Bronchial epithelial cell (primary cell): ENCODE measurements around the gene ACAD9. TPM values are rescaled to one million over a fixed set of nuclear protein-coding genes. Genes with fewer than 3 reads are reported as not detected.

ENCODE experiments used
- DNase-seq: peaks from one replicate; pipeline ENCODE4 v3.0.0-alpha.2; 2010; ENCODE audit warnings: low read depth
- FAIRE-seq: peaks from 2 replicates; lab custom pipeline; 2011; peaks lifted over from hg19 to GRCh38; lab: Jason Lieb, UNC
- H3K27me3 ChIP-seq: 2 replicates; pipeline ENCODE4 v1.5.1; 2011; ENCODE audit warnings: low read length; ENCODE audit not compliant: control insufficient read depth, insufficient read depth
- H3K36me3 ChIP-seq: 2 replicates; pipeline ENCODE4 v1.5.1; 2011; ENCODE audit warnings: low read length; ENCODE audit not compliant: control insufficient read depth, insufficient read depth
- H3K4me3 ChIP-seq: 2 replicates; pipeline ENCODE4 v1.5.1; 2011; ENCODE audit warnings: mild to moderate bottlenecking, low read depth, low read length, control low read depth
- total RNA-seq: library from RNA; depleted of rRNA; stranded (reverse); fragments of >200 nt; gene quantifications from 2 replicates; pipeline ENCODE4 v1.2.1, GENCODE V29; 2014
- TF ChIP-seq, protein P1 (sequence below): IDR thresholded peaks from 2 replicates; pipeline ENCODE4 v1.5.1; 2011; ENCODE audit warnings: mild to moderate bottlenecking, moderate library complexity, low read length, control low read depth, inconsistent platforms; ENCODE audit not compliant: insufficient read depth, severe bottlenecking

ACAD9 gene
- total RNA-seq, 1 donor from 2014 or later, result 24.7 TPM

DNA sequence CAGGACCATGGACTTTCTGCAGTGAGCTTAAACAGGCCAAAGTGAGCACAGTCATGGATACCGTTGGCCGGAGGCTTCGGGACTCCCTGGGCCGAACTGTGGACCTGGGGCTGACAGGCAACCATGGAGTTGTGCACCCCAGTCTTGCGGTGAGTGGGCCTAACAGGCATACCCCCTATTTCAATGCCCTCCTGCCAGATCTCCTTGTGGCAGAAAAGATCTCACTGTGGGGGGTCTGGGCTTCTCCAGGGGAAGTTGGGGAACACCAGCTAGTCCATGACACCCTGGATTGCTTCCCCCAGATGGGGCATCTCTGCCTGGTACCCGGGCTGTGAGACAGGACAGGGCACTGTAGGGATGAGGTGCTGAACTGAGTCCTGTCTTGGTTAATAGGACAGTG, 29.5 kb downstream of the ACAD9 start:
- DNase-seq, result no peak
- FAIRE-seq, result no peak
- Histone ChIP-seq H3K36me3 (peaks cover 41% of the 10 kb centered on the region), H3K4me3 (no peak overlapping the region), H3K27me3 (no peaks in the 10 kb centered on the region)
- TF ChIP-seq, protein P1, sequence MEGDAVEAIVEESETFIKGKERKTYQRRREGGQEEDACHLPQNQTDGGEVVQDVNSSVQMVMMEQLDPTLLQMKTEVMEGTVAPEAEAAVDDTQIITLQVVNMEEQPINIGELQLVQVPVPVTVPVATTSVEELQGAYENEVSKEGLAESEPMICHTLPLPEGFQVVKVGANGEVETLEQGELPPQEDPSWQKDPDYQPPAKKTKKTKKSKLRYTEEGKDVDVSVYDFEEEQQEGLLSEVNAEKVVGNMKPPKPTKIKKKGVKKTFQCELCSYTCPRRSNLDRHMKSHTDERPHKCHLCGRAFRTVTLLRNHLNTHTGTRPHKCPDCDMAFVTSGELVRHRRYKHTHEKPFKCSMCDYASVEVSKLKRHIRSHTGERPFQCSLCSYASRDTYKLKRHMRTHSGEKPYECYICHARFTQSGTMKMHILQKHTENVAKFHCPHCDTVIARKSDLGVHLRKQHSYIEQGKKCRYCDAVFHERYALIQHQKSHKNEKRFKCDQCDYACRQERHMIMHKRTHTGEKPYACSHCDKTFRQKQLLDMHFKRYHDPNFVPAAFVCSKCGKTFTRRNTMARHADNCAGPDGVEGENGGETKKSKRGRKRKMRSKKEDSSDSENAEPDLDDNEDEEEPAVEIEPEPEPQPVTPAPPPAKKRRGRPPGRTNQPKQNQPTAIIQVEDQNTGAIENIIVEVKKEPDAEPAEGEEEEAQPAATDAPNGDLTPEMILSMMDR, result no peak

DNA sequence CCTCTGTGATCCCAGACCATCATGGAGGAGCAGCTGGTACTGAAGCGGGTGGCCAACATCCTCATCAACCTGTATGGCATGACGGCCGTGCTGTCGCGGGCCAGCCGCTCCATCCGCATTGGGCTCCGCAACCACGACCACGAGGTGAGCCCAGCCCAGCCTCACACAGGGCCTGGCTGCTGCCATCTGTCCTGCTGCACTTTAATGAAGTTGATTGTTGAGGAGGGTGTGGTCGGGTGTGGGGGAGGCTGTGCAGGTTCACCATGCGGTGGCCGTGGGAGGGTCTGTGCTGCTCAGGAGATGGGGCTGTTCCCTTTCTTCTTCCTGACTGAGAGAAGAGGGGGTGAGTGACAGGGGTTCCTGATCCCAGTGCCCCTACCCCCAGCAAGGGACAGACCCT, 30.6 kb downstream of the ACAD9 start:
- DNase-seq, result no peak
- peaks cover 46% of the 10 kb centered on the region for H3K36me3 ChIP-seq
- TF ChIP-seq, protein P1, result no peak
- H3K27me3 ChIP-seq, result no peaks in the 10 kb centered on the region
- FAIRE-seq, result no peak
- no peak overlapping the region for H3K4me3 ChIP-seq

DNA sequence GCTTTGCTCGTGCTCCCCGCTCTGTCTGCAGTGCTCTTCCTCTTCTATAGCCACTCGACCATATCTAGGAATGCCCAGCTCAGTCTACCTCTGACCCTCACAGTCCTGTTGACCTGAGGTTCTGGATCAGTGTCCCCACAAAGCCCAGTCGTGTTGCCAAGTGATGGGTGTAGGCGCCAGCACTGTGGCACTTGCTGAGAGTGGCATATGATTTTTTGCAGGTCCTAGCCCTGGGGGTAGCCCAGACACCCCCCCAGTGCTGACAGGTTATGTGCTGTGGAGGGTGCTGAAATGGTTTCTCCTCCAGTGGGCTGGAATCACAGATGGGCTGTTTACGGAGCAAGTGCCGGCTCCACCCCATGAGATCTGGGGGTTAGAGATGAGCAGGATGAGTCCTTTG, 32.5 kb downstream of the ACAD9 start:
- TF ChIP-seq, protein P1, result no peak
- Histone ChIP-seq H3K36me3 (peaks cover 45% of the 10 kb centered on the region), H3K4me3 (no peak overlapping the region), H3K27me3 (no peaks in the 10 kb centered on the region)
- DNase-seq (no peak), FAIRE-seq (no peak)

DNA sequence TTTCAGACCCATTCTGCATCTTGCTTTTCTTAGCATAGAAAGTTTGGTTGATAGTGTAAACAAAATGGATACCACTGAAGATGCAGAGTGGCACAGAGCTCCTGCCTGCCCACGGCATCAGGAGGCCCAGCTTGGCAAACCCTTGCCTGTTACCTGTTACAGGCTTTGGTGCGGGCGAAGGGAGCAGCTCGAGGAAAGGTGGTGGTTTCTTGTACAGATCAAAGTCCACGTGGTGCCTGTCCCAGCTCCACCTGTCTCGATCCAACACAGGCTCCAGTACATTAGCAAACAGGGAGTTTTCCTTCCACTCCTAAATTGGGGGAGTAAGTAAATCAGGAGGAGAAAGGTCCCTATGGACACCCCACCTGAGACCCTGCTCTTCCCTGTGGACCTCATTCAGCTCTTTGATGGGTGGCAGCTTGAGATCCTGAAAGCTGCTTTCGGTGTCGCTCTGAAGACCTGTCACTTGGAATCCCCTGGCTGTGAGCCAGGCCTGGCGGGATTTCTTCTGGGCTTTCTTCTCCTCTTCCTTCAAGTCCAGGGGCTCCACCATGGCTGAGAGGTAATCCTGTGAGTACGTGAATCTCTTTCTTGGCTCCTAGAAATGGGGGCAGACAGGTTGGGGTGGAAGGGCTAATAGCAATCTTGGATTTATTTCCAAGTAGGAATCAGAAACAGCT, 35.7 kb downstream of the ACAD9 start:
- FAIRE-seq (no peak), DNase-seq (no peak)
- TF ChIP-seq, protein P1, result no peak
- no peaks in the 10 kb centered on the region for H3K27me3 ChIP-seq
- no peak overlapping the region for H3K4me3 ChIP-seq
- H3K36me3 ChIP-seq, result peaks cover 30% of the 10 kb centered on the region

DNA sequence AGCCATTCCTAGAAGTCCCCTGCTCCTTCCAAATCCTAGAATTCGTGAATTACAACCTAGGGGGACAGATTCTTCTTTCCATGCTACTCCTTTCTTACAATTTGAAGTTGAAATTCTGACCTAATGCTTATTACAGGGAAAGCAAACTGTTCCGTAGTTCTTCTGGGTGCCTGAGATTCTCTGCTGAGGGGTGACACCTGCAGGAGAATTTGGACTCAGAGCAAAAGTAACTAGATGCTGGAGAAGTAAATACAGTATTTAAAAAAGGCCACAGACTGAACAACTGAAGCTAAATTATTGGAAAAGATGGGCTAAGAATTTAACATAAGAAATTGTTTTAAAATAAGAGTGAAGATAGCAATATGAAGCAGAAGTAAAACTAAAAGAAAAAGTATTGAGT, 37.9 kb downstream of the ACAD9 start:
- TF ChIP-seq, protein P1, result no peak
- FAIRE-seq (no peak), DNase-seq (no peak)
- Histone ChIP-seq H3K36me3 (peaks cover 21% of the 10 kb centered on the region), H3K4me3 (no peak overlapping the region), H3K27me3 (no peaks in the 10 kb centered on the region)

DNA sequence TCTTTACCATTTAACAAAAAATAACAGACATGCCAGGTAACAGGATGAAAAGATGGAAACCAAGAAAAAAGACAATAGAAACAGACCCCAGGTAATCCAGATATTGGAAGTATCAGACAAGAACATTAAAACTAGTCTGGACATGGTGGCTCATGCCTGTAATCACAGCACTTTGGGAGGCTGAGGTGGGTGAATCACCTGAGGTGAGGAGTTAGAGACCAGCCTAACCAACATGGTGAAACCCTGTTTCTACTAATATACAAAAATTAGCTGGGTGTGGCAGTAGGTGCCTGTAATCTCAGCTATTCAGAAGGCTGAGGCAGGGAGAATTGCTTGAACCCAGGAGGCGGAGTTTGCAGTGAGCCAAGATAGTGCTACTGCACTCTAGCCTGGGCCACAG, 40.6 kb downstream of the ACAD9 start:
- FAIRE-seq, result no peak
- TF ChIP-seq, protein P1, result no peak
- DNase-seq, result peak; percentile 60
- Histone ChIP-seq H3K27me3 (no peaks in the 10 kb centered on the region), H3K36me3 (peaks cover 5% of the 10 kb centered on the region), H3K4me3 (no peak overlapping the region)
